ENCODE results near the gene SLIT3.

SLIT3 gene

DNA sequence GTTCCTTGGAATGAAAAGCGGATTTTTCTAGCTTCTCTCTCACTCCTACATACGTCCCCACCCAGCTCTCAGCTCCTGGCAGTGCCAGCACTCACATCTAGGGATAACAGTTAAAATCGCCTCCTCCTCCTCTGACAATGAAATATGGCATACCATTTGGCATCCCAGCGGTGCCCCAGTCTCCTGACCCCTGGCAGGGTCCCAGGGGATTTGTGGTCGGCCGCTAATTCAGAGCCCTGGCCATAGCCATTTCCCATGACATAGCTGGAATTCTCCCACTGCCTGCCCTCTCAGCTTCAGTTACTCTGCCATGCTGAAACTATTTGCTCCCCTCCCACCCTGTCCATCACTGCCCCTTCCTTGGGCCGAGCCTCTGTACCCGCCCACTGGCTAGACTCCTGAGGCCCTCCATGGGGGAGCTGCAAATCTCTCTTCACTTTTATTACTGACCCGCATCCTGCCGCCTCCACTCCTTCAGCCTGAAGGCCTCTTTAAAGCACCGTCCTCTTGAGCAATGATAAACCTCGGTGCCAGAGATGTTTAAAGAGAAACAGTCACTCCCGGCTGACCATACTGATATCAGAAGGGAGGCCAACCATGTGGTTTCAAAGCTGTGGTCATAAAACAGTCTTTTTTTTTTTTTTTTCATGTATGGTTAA is 139.8 kb downstream of the SLIT3 start (continued):
- TF ChIP-seq SP3 (tag by site-specific recombination; IDR thresholded peaks at IDR 0.05) (no peak), HOXC10 (CRISPR knock-in tag; IDR thresholded peaks at IDR 0.05) (no peak), ZBTB7A (tag by site-specific recombination; IDR thresholded peaks at IDR 0.05; ENCODE audit: low read depth) (no peak), ZNF302 (tag by site-specific recombination; IDR thresholded peaks at IDR 0.05; ENCODE audit: low read depth) (no peak), KLF8 (tag by site-specific recombination; IDR thresholded peaks at IDR 0.05) (no peak), SETDB1 (IDR thresholded peaks at IDR 0.05; ENCODE audit: insufficient read length, low read length) (no peak), ZNF221 (tag by site-specific recombination; IDR thresholded peaks at IDR 0.05; ENCODE audit: borderline replicate concordance) (no peak), KLF7 (tag by site-specific recombination; IDR thresholded peaks at IDR 0.05; ENCODE audit: borderline replicate concordance) (no peak), ZNF629 (tag by site-specific recombination; IDR thresholded peaks at IDR 0.05) (no peak), ZNF146 (tag by site-specific recombination; IDR thresholded peaks at IDR 0.05) (no peak), ZNF837 (tag by site-specific recombination; IDR thresholded peaks at IDR 0.05) (no peak), ZNF843 (tag by site-specific recombination; IDR thresholded peaks at IDR 0.05) (no peak), ZNF677 (tag by site-specific recombination; IDR thresholded peaks at IDR 0.05) (no peak), GLIS1 (tag by site-specific recombination; IDR thresholded peaks at IDR 0.05) (peak; percentile 69), ZNF211 (tag by site-specific recombination; IDR thresholded peaks at IDR 0.05; ENCODE audit: low read depth) (no peak), ZNF16 (tag by site-specific recombination; IDR thresholded peaks at IDR 0.05; ENCODE audit: low read depth) (no peak), OVOL3 (tag by site-specific recombination; IDR thresholded peaks at IDR 0.05) (no peak), ZNF830 (tag by site-specific recombination; IDR thresholded peaks at IDR 0.05; ENCODE audit: low read depth) (no peak), PRDM1 (tag by site-specific recombination; IDR thresholded peaks at IDR 0.05) (no peak), ZFHX2 (tag by site-specific recombination; conservative IDR thresholded peaks at IDR 0.05) (peak; percentile 94), SALL2 (tag by site-specific recombination; IDR thresholded peaks at IDR 0.05; ENCODE audit: borderline replicate concordance) (no peak), MEIS1 (CRISPR knock-in tag; IDR thresholded peaks at IDR 0.05; ENCODE audit: borderline replicate concordance) (no peak), ZNF23 (tag by site-specific recombination; IDR thresholded peaks at IDR 0.05; ENCODE audit: borderline replicate concordance) (no peak), ZNF426 (tag by site-specific recombination; IDR thresholded peaks at IDR 0.05) (no peak), ZNF560 (tag by site-specific recombination; IDR thresholded peaks at IDR 0.05; ENCODE audit: borderline replicate concordance) (no peak), IKZF3 (tag by site-specific recombination; IDR thresholded peaks at IDR 0.05) (no peak)
- TF ChIP-seq, protein P1, sequence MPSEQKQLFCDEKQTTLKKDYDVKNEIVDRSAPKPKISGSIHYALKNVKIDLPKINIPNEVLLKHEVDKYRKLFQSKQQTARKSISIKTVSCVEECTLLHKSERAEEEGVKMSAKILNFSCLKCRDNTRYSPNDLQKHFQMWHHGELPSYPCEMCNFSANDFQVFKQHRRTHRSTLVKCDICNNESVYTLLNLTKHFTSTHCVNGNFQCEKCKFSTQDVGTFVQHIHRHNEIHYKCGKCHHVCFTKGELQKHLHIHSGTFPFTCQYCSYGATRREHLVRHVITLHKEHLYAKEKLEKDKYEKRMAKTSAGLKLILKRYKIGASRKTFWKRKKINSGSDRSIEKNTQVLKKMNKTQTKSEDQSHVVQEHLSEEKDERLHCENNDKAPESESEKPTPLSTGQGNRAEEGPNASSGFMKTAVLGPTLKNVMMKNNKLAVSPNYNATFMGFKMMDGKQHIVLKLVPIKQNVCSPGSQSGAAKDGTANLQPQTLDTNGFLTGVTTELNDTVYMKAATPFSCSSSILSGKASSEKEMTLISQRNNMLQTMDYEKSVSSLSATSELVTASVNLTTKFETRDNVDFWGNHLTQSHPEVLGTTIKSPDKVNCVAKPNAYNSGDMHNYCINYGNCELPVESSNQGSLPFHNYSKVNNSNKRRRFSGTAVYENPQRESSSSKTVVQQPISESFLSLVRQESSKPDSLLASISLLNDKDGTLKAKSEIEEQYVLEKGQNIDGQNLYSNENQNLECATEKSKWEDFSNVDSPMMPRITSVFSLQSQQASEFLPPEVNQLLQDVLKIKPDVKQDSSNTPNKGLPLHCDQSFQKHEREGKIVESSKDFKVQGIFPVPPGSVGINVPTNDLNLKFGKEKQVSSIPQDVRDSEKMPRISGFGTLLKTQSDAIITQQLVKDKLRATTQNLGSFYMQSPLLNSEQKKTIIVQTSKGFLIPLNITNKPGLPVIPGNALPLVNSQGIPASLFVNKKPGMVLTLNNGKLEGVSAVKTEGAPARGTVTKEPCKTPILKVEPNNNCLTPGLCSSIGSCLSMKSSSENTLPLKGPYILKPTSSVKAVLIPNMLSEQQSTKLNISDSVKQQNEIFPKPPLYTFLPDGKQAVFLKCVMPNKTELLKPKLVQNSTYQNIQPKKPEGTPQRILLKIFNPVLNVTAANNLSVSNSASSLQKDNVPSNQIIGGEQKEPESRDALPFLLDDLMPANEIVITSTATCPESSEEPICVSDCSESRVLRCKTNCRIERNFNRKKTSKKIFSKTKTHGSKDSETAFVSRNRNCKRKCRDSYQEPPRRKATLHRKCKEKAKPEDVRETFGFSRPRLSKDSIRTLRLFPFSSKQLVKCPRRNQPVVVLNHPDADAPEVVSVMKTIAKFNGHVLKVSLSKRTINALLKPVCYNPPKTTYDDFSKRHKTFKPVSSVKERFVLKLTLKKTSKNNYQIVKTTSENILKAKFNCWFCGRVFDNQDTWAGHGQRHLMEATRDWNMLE (tag by site-specific recombination; conservative IDR thresholded peaks at IDR 0.05; ENCODE audit: low read depth), result no peak
- TF ChIP-seq, protein P2, sequence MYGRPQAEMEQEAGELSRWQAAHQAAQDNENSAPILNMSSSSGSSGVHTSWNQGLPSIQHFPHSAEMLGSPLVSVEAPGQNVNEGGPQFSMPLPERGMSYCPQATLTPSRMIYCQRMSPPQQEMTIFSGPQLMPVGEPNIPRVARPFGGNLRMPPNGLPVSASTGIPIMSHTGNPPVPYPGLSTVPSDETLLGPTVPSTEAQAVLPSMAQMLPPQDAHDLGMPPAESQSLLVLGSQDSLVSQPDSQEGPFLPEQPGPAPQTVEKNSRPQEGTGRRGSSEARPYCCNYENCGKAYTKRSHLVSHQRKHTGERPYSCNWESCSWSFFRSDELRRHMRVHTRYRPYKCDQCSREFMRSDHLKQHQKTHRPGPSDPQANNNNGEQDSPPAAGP (tag by site-specific recombination; IDR thresholded peaks at IDR 0.05), result peak; percentile 80
- TF ChIP-seq, protein P3, sequence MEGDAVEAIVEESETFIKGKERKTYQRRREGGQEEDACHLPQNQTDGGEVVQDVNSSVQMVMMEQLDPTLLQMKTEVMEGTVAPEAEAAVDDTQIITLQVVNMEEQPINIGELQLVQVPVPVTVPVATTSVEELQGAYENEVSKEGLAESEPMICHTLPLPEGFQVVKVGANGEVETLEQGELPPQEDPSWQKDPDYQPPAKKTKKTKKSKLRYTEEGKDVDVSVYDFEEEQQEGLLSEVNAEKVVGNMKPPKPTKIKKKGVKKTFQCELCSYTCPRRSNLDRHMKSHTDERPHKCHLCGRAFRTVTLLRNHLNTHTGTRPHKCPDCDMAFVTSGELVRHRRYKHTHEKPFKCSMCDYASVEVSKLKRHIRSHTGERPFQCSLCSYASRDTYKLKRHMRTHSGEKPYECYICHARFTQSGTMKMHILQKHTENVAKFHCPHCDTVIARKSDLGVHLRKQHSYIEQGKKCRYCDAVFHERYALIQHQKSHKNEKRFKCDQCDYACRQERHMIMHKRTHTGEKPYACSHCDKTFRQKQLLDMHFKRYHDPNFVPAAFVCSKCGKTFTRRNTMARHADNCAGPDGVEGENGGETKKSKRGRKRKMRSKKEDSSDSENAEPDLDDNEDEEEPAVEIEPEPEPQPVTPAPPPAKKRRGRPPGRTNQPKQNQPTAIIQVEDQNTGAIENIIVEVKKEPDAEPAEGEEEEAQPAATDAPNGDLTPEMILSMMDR (tag by site-specific recombination; IDR thresholded peaks at IDR 0.05), result no peak
- TF ChIP-seq, protein P4, sequence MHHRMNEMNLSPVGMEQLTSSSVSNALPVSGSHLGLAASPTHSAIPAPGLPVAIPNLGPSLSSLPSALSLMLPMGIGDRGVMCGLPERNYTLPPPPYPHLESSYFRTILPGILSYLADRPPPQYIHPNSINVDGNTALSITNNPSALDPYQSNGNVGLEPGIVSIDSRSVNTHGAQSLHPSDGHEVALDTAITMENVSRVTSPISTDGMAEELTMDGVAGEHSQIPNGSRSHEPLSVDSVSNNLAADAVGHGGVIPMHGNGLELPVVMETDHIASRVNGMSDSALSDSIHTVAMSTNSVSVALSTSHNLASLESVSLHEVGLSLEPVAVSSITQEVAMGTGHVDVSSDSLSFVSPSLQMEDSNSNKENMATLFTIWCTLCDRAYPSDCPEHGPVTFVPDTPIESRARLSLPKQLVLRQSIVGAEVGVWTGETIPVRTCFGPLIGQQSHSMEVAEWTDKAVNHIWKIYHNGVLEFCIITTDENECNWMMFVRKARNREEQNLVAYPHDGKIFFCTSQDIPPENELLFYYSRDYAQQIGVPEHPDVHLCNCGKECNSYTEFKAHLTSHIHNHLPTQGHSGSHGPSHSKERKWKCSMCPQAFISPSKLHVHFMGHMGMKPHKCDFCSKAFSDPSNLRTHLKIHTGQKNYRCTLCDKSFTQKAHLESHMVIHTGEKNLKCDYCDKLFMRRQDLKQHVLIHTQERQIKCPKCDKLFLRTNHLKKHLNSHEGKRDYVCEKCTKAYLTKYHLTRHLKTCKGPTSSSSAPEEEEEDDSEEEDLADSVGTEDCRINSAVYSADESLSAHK (tag by site-specific recombination; IDR thresholded peaks at IDR 0.05), result peak; percentile 89
- TF ChIP-seq, protein P5, sequence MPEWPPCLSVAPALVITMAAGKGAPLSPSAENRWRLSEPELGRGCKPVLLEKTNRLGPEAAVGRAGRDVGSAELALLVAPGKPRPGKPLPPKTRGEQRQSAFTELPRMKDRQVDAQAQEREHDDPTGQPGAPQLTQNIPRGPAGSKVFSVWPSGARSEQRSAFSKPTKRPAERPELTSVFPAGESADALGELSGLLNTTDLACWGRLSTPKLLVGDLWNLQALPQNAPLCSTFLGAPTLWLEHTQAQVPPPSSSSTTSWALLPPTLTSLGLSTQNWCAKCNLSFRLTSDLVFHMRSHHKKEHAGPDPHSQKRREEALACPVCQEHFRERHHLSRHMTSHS (tag by site-specific recombination; IDR thresholded peaks at IDR 0.05), result no peak
